WTC11 (cell line): Measurements from ENCODE around the gene FSD1L. TPM values are rescaled to one million over a fixed set of nuclear protein-coding genes. Genes with fewer than 3 reads are reported as not detected.
A peak's percentile ranks its signal among the peaks of the same experiment; 100 is the strongest.

ENCODE experiments used
- ATAC-seq: fragments of 200-7000 bp; cut with Tn5 transposase; 2 replicates; pipeline ENCODE4 v1.10.0; 2021; ENCODE audit warnings: mild to moderate bottlenecking, moderate library complexity
- CTCF ChIA-PET: fragments of 300-600 bp; sonication (Branson Sonifier 250); formaldehyde crosslinking; loops from one replicate; lab custom pipeline; 2021; ENCODE audit warnings: antibody characterized with exemption; lab: Charles Lee
- POLR2A ChIA-PET: fragments of 350-600 bp; sonication (Branson Sonifier 250); formaldehyde crosslinking; loops from one replicate; lab custom pipeline; 2021; ENCODE audit warnings: antibody characterized with exemption; lab: Charles Lee
- DNase-seq: peaks from one replicate; pipeline ENCODE4 v3.0.0; 2021; ENCODE audit warnings: low spot score
- H3K27ac Mint-ChIP-seq: 2 replicates; pipeline ENCODE4 v1.8.0; 2021; ENCODE audit warnings: mixed read lengths
- H3K27me3 Mint-ChIP-seq: 2 replicates; pipeline ENCODE4 v1.8.0; 2021; ENCODE audit warnings: low read depth, mild to moderate bottlenecking, moderate library complexity, mixed read lengths
- H3K36me3 Mint-ChIP-seq: 2 replicates; pipeline ENCODE4 v1.8.0; 2021; ENCODE audit warnings: mixed read lengths
- H3K4me1 Mint-ChIP-seq: 2 replicates; pipeline ENCODE4 v1.8.0; 2022; ENCODE audit warnings: mixed read lengths
- H3K4me3 Mint-ChIP-seq: 2 replicates; pipeline ENCODE4 v1.8.0; 2021; ENCODE audit warnings: mild to moderate bottlenecking, moderate library complexity, mixed read lengths
- H3K9me3 Mint-ChIP-seq: 2 replicates; pipeline ENCODE4 v1.8.0; 2021; ENCODE audit warnings: mixed read lengths
- FOXK1 ChIP-seq: sonication (generic); formaldehyde crosslinking; IDR thresholded peaks from 2 replicates; pipeline ENCODE4 v1.8.0; 2022; ENCODE audit warnings: mild to moderate bottlenecking, moderate library complexity, missing genetic modification reagents
- KAT7 ChIP-seq: sonication (generic); formaldehyde crosslinking; IDR thresholded peaks from 2 replicates; pipeline ENCODE4 v1.8.1; 2023; ENCODE audit warnings: missing genetic modification reagents, mild to moderate bottlenecking, borderline replicate concordance
- NFYB ChIP-seq: sonication (generic); formaldehyde crosslinking; conservative IDR thresholded peaks from 2 replicates; pipeline ENCODE4 v1.8.0; 2022; ENCODE audit warnings: low read depth, missing genetic modification reagents
- TP53 ChIP-seq: sonication (generic); formaldehyde crosslinking; IDR thresholded peaks from 2 replicates; pipeline ENCODE4 v1.8.1; 2023; ENCODE audit warnings: mild to moderate bottlenecking, missing genetic modification reagents
- ZNF121 ChIP-seq: sonication (generic); formaldehyde crosslinking; IDR thresholded peaks from 2 replicates; pipeline ENCODE4 v1.8.0; 2023; ENCODE audit warnings: missing genetic modification reagents
- total RNA-seq: library from RNA; stranded (reverse); gene quantifications from 3 replicates; pipeline ENCODE4 v1.2.3, GENCODE V29; 2021
- TF ChIP-seq, protein P1 (sequence below): sonication (generic); formaldehyde crosslinking; IDR thresholded peaks from 2 replicates; pipeline ENCODE4 v1.8.1; 2022; ENCODE audit warnings: missing genetic modification reagents, borderline replicate concordance
- TF ChIP-seq, protein P2 (sequence below): sonication (generic); formaldehyde crosslinking; IDR thresholded peaks from 2 replicates; pipeline ENCODE4 v1.8.0; 2022; ENCODE audit warnings: mild to moderate bottlenecking, missing genetic modification reagents
- TF ChIP-seq, protein P3 (sequence below): fragments of 250-450 bp; sonication (Bioruptor Pico); IDR thresholded peaks from 2 replicates; pipeline ENCODE4 v1.9.0; 2021; ENCODE audit warnings: moderate library complexity, mild to moderate bottlenecking, inconsistent platforms, borderline replicate concordance
- TF ChIP-seq, protein P4 (sequence below): sonication (generic); formaldehyde crosslinking; IDR thresholded peaks from 2 replicates; pipeline ENCODE4 v1.8.0; 2023; ENCODE audit warnings: missing genetic modification reagents
- TF ChIP-seq, protein P5 (sequence below): fragments of 250-450 bp; sonication (Bioruptor Pico); IDR thresholded peaks from 2 replicates; pipeline ENCODE4 v1.8.0; 2021; ENCODE audit warnings: mild to moderate bottlenecking
- TF ChIP-seq, protein P6 (sequence below): sonication (generic); formaldehyde crosslinking; IDR thresholded peaks from 2 replicates; pipeline ENCODE4 v1.8.0; 2023; ENCODE audit warnings: missing genetic modification reagents, mild to moderate bottlenecking, borderline replicate concordance
- TF ChIP-seq, protein P7 (sequence below): sonication (generic); formaldehyde crosslinking; IDR thresholded peaks from 2 replicates; pipeline ENCODE4 v1.8.1; 2022; ENCODE audit warnings: mild to moderate bottlenecking, missing genetic modification reagents, moderate library complexity, borderline replicate concordance
- TF ChIP-seq, protein P8 (sequence below): sonication (generic); formaldehyde crosslinking; IDR thresholded peaks from 2 replicates; pipeline ENCODE4 v1.8.1; 2022; ENCODE audit warnings: low read depth, mild to moderate bottlenecking, moderate library complexity, missing genetic modification reagents, borderline replicate concordance
- TF ChIP-seq, protein P9 (sequence below): fragments of 250-450 bp; sonication (Bioruptor Pico); IDR thresholded peaks from 2 replicates; pipeline ENCODE4 v2.1.2; 2022; ENCODE audit warnings: mild to moderate bottlenecking, moderate library complexity

The FSD1L gene
- total RNA-seq, 1 experiment from 2014 or later: 5.3 TPM

DNA sequence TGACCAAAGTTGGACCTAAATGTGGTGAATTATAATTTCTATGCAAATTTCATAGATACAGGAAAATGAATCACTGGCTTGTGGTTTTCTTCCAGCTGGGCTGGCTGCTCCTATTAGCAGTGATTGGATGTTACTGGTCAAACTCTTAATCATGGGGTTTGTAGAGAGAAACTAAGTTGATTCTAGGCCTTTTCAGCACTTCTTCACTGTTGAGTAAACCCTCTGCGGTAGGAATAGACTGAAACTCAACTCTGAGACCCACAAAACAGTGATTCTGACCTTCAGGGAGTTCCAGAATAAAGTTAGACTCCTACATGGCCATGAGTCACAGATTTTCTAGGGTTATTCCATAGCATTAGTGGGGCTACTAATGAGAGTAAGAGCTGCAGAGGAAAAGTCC, 62.2 kb downstream of the FSD1L start:
- DNase-seq: no peak
- ATAC-seq: no peak
- Mint-ChIP-seq H3K36me3 (peaks cover 6% of the 10 kb centered on the region), H3K9me3 (no peaks in the 10 kb centered on the region), H3K27me3 (no peaks in the 10 kb centered on the region), H3K27ac (no peak overlapping the region), H3K4me1 (no peaks in the 10 kb centered on the region), H3K4me3 (no peak overlapping the region)
- CTCF ChIA-PET: no interaction called here
- POLR2A ChIA-PET: no interaction called here
- TF ChIP-seq, protein P1, sequence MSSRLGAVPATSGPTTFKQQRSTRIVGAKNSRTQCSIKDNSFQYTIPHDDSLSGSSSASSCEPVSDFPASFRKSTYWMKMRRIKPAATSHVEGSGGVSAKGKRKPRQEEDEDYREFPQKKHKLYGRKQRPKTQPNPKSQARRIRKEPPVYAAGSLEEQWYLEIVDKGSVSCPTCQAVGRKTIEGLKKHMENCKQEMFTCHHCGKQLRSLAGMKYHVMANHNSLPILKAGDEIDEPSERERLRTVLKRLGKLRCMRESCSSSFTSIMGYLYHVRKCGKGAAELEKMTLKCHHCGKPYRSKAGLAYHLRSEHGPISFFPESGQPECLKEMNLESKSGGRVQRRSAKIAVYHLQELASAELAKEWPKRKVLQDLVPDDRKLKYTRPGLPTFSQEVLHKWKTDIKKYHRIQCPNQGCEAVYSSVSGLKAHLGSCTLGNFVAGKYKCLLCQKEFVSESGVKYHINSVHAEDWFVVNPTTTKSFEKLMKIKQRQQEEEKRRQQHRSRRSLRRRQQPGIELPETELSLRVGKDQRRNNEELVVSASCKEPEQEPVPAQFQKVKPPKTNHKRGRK: no peak

DNA sequence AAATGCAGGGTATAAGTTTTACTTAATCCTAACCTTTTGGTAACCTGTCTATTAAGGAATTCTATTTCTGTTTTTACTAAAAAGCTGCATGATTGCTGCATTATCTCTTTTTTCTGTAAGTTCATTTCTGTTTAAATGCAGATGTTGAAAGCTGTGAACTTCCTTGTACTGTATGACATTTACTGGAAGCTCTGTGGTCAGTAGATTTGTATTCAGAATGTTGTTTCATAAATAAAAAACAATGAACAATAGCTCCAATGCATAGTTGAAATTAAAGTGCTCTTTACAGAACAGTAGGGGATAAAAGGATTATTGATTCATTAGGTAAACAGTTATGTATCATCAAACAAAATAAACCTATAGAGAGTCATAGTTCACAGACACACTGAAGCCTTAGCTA, 63.6 kb downstream of the FSD1L start:
- Mint-ChIP-seq H3K9me3 (no peaks in the 10 kb centered on the region), H3K27ac (no peak overlapping the region), H3K27me3 (no peaks in the 10 kb centered on the region), H3K4me3 (no peak overlapping the region), H3K36me3 (peaks cover 12% of the 10 kb centered on the region), H3K4me1 (peaks cover 9% of the 10 kb centered on the region)
- CTCF ChIA-PET: no interaction called here
- no peak for ATAC-seq
- TF ChIP-seq, protein P2, sequence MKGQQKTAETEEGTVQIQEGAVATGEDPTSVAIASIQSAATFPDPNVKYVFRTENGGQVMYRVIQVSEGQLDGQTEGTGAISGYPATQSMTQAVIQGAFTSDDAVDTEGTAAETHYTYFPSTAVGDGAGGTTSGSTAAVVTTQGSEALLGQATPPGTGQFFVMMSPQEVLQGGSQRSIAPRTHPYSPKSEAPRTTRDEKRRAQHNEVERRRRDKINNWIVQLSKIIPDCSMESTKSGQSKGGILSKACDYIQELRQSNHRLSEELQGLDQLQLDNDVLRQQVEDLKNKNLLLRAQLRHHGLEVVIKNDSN (CRISPR knock-in tag): no peak
- TF ChIP-seq, protein P3, sequence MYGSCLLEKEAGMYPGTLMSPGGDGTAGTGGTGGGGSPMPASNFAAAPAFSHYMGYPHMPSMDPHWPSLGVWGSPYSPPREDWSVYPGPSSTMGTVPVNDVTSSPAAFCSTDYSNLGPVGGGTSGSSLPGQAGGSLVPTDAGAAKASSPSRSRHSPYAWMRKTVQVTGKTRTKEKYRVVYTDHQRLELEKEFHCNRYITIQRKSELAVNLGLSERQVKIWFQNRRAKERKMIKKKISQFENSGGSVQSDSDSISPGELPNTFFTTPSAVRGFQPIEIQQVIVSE (CRISPR knock-in tag): no peak
- no peak for TF ChIP-seq KAT7 (CRISPR knock-in tag)
- TF ChIP-seq TP53: no peak
- TF ChIP-seq, protein P4, sequence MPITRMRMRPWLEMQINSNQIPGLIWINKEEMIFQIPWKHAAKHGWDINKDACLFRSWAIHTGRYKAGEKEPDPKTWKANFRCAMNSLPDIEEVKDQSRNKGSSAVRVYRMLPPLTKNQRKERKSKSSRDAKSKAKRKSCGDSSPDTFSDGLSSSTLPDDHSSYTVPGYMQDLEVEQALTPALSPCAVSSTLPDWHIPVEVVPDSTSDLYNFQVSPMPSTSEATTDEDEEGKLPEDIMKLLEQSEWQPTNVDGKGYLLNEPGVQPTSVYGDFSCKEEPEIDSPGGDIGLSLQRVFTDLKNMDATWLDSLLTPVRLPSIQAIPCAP (CRISPR knock-in tag): no peak
- TF ChIP-seq, protein P5, sequence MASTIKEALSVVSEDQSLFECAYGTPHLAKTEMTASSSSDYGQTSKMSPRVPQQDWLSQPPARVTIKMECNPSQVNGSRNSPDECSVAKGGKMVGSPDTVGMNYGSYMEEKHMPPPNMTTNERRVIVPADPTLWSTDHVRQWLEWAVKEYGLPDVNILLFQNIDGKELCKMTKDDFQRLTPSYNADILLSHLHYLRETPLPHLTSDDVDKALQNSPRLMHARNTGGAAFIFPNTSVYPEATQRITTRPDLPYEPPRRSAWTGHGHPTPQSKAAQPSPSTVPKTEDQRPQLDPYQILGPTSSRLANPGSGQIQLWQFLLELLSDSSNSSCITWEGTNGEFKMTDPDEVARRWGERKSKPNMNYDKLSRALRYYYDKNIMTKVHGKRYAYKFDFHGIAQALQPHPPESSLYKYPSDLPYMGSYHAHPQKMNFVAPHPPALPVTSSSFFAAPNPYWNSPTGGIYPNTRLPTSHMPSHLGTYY (CRISPR knock-in tag): no peak
- TF ChIP-seq, protein P6, sequence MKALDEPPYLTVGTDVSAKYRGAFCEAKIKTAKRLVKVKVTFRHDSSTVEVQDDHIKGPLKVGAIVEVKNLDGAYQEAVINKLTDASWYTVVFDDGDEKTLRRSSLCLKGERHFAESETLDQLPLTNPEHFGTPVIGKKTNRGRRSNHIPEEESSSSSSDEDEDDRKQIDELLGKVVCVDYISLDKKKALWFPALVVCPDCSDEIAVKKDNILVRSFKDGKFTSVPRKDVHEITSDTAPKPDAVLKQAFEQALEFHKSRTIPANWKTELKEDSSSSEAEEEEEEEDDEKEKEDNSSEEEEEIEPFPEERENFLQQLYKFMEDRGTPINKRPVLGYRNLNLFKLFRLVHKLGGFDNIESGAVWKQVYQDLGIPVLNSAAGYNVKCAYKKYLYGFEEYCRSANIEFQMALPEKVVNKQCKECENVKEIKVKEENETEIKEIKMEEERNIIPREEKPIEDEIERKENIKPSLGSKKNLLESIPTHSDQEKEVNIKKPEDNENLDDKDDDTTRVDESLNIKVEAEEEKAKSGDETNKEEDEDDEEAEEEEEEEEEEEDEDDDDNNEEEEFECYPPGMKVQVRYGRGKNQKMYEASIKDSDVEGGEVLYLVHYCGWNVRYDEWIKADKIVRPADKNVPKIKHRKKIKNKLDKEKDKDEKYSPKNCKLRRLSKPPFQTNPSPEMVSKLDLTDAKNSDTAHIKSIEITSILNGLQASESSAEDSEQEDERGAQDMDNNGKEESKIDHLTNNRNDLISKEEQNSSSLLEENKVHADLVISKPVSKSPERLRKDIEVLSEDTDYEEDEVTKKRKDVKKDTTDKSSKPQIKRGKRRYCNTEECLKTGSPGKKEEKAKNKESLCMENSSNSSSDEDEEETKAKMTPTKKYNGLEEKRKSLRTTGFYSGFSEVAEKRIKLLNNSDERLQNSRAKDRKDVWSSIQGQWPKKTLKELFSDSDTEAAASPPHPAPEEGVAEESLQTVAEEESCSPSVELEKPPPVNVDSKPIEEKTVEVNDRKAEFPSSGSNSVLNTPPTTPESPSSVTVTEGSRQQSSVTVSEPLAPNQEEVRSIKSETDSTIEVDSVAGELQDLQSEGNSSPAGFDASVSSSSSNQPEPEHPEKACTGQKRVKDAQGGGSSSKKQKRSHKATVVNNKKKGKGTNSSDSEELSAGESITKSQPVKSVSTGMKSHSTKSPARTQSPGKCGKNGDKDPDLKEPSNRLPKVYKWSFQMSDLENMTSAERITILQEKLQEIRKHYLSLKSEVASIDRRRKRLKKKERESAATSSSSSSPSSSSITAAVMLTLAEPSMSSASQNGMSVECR: no peak
- TF ChIP-seq ZNF121: no peak
- no peak for TF ChIP-seq FOXK1 (CRISPR knock-in tag)
- no peak for TF ChIP-seq NFYB (CRISPR knock-in tag)
- POLR2A ChIA-PET: interaction anchor here (0.8 kb wide), 1 partner anchor 20 kb away, joined by 3 read pairs; no protein-coding TSS in a partner anchor
- DNase-seq: no peak

DNA sequence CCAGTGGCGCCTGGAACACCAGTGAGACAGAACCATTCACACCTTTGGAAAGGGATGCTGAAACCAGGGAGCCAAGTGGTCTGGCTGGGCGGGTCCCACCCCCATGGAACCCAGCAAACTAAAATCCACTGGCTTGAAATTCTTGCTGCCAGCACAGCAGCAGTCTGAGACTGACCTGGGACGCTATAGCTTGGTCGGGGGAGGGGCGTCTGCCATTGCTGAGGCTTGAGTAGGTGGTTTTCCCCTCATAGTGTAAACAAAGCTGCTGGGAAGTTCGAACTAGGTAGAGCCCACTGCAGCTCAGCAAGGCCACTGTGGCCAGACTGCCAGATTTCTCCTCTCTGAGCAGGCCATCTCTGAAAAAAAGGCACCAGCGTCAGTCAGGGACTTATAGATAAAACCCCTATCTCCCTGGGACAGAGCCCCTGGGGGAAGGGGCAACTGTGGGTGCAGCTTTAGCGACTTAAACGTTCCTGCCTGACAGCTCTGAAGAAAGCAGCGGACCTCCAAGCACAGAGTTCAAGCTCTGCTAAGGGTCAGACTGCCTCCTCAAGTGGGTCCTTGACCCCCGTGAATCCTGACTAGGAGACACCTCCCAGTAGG, 68.1 kb downstream of the FSD1L start:
- ChIA-PET CTCF (no interaction called here), POLR2A (no interaction called here)
- H3K4me1 Mint-ChIP-seq: peaks cover 9% of the 10 kb centered on the region
- ATAC-seq (peak; percentile 59), DNase-seq (peak; percentile 61)
- no peak overlapping the region for H3K4me3 Mint-ChIP-seq
- H3K9me3 Mint-ChIP-seq: peaks cover 10% of the 10 kb centered on the region
- no peaks in the 10 kb centered on the region for H3K27me3 Mint-ChIP-seq
- H3K27ac Mint-ChIP-seq: no peak overlapping the region
- peaks cover 41% of the 10 kb centered on the region for H3K36me3 Mint-ChIP-seq
- TF ChIP-seq, protein P7, sequence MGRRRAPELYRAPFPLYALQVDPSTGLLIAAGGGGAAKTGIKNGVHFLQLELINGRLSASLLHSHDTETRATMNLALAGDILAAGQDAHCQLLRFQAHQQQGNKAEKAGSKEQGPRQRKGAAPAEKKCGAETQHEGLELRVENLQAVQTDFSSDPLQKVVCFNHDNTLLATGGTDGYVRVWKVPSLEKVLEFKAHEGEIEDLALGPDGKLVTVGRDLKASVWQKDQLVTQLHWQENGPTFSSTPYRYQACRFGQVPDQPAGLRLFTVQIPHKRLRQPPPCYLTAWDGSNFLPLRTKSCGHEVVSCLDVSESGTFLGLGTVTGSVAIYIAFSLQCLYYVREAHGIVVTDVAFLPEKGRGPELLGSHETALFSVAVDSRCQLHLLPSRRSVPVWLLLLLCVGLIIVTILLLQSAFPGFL (CRISPR knock-in tag): no peak
- TF ChIP-seq, protein P8, sequence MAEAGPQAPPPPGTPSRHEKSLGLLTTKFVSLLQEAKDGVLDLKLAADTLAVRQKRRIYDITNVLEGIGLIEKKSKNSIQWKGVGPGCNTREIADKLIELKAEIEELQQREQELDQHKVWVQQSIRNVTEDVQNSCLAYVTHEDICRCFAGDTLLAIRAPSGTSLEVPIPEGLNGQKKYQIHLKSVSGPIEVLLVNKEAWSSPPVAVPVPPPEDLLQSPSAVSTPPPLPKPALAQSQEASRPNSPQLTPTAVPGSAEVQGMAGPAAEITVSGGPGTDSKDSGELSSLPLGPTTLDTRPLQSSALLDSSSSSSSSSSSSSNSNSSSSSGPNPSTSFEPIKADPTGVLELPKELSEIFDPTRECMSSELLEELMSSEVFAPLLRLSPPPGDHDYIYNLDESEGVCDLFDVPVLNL (CRISPR knock-in tag): no peak
- TF ChIP-seq ZNF121: no peak
- TF ChIP-seq, protein P9, sequence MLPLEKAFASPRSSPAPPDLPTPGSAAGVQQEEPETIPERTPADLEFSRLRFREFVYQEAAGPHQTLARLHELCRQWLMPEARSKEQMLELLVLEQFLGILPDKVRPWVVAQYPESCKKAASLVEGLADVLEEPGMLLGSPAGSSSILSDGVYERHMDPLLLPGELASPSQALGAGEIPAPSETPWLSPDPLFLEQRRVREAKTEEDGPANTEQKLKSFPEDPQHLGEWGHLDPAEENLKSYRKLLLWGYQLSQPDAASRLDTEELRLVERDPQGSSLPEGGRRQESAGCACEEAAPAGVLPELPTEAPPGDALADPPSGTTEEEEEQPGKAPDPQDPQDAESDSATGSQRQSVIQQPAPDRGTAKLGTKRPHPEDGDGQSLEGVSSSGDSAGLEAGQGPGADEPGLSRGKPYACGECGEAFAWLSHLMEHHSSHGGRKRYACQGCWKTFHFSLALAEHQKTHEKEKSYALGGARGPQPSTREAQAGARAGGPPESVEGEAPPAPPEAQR: no peak
